GM23248 (cell line): ENCODE results near the gene BMPR1B.

Experiments used
- EZH2 ChIP-seq: fragments of 200-600 bp; sonication (generic); IDR thresholded peaks from 2 replicates; pipeline ENCODE4 v1.6.1; 2018; ENCODE audit warnings: antibody characterized with exemption, mild to moderate bottlenecking; ENCODE audit not compliant: insufficient read depth, poor library complexity, severe bottlenecking
- EZH2phosphoT487 ChIP-seq: fragments of 200-600 bp; sonication (generic); IDR thresholded peaks from 2 replicates; pipeline ENCODE4 v1.6.1; 2018; ENCODE audit warnings: antibody characterized with exemption, moderate library complexity, mild to moderate bottlenecking, low read depth; ENCODE audit not compliant: insufficient read depth

DNA sequence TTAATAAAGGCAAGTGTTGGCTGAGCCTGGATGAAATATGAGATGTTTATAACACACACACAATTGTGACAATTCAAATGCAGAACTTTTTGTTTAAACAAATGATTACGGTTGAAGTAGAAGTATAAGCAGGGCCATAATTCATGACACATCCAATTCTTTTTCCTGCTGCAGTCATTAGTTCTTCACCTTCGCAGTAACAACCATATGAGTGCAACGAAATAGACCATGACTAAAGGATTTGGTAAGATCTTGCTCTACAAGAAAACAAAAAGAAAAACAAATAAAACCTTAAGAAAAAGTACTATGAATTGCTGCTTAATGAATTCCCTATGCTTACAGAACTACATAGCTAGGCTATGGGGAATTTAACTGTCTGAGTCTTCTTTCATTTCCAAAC lies 13.9 kb upstream of the BMPR1B start:
- TF ChIP-seq EZH2phosphoT487 (no peak), EZH2 (no peak)
